GM12891 (cell line): Measurements from ENCODE around the gene PEPD.

Source experiments
- DNase-seq: peaks from one replicate; pipeline ENCODE4 v3.0.0; 2011; ENCODE audit warnings: low spot score; ENCODE audit not compliant: insufficient read length
- FAIRE-seq: peaks from 2 replicates; lab custom pipeline; 2011; peaks lifted over from hg19 to GRCh38; lab: Jason Lieb, UNC
- PAX5 ChIP-seq: IDR thresholded peaks from 2 replicates; pipeline ENCODE4 v1.6.1; 2011; ENCODE audit warnings: low read length, moderate library complexity, mild to moderate bottlenecking; ENCODE audit not compliant: insufficient read depth, severe bottlenecking
- POLR2A ChIP-seq: IDR thresholded peaks from 2 replicates; pipeline ENCODE4 v1.6.1; 2011; ENCODE audit warnings: low read depth, low read length, control low read depth
- POLR2AphosphoS5 ChIP-seq: IDR thresholded peaks from 2 replicates; pipeline ENCODE4 v1.6.1; 2011; ENCODE audit warnings: low read depth, low read length, control low read depth
- POU2F2 ChIP-seq: IDR thresholded peaks from 2 replicates; pipeline ENCODE4 v1.6.1; 2011; ENCODE audit warnings: low read depth, mild to moderate bottlenecking, control low read depth, low read length, moderate library complexity
- SPI1 ChIP-seq: IDR thresholded peaks from 2 replicates; pipeline ENCODE4 v1.6.1; 2011; ENCODE audit warnings: low read depth, low read length, control low read depth
- TAF1 ChIP-seq: IDR thresholded peaks from 2 replicates; pipeline ENCODE4 v1.6.1; 2011; ENCODE audit warnings: low read depth, low read length, control low read depth

Gene PEPD

GRCh38 chr19:33527125-33527524, 5.5 kb upstream of the PEPD start:
- DNase-seq (no peak), FAIRE-seq (no peak)
- no peak for TF ChIP-seq TAF1
- TF ChIP-seq POU2F2: no peak
- TF ChIP-seq POLR2AphosphoS5: no peak
- TF ChIP-seq PAX5: no peak
- TF ChIP-seq SPI1: no peak
- no peak for TF ChIP-seq POLR2A

- DNase-seq: no peak
Observed at GRCh38 chr19:33524024-33524664, 2.6 kb upstream of the PEPD start.

GRCh38 chr19:33523167-33523566, 1.6 kb upstream of the PEPD start:
- DNase-seq: no peak
- no peak for FAIRE-seq
- TF ChIP-seq SPI1 (no peak), POLR2A (no peak), TAF1 (no peak), POLR2AphosphoS5 (no peak), PAX5 (no peak), POU2F2 (no peak)

More at GRCh38 chr19:33524024-33524664, 2.6 kb upstream of the PEPD start:
- FAIRE-seq: no peak
- TF ChIP-seq SPI1 (no peak), POLR2A (no peak), POLR2AphosphoS5 (no peak), PAX5 (no peak), POU2F2 (no peak), TAF1 (no peak)

GRCh38 chr19:33522371-33522662, 726 bp upstream of the PEPD start:
- DNase-seq (no peak), FAIRE-seq (no peak)
- TF ChIP-seq POU2F2: no peak
- TF ChIP-seq TAF1: no peak
- no peak for TF ChIP-seq PAX5
- no peak for TF ChIP-seq POLR2A
- no peak for TF ChIP-seq POLR2AphosphoS5
- TF ChIP-seq SPI1: no peak

GRCh38 chr19:33520844-33521479, 629 bp downstream of the PEPD start:
- TF ChIP-seq POLR2A (no peak), SPI1 (no peak), TAF1 (no peak), PAX5 (no peak), POU2F2 (no peak), POLR2AphosphoS5 (no peak)
- FAIRE-seq: no peak

GRCh38 chr19:33520048-33520643, 1.4 kb downstream of the PEPD start:
- TF ChIP-seq POLR2A: no peak
- TF ChIP-seq POU2F2: no peak
- TF ChIP-seq POLR2AphosphoS5: no peak
- no peak for TF ChIP-seq SPI1
- no peak for TF ChIP-seq TAF1
- TF ChIP-seq PAX5: no peak
- no peak for DNase-seq
- FAIRE-seq: no peak

More at GRCh38 chr19:33520844-33521479, 629 bp downstream of the PEPD start:
- no peak for DNase-seq

- FAIRE-seq (no peak), DNase-seq (no peak)
- no peak for TF ChIP-seq PAX5
- TF ChIP-seq POU2F2: no peak
- TF ChIP-seq POLR2AphosphoS5: no peak
- TF ChIP-seq SPI1: no peak
- TF ChIP-seq POLR2A: no peak
- TF ChIP-seq TAF1: no peak
Observed at GRCh38 chr19:33519416-33519815, 2.2 kb downstream of the PEPD start.

- no peak for TF ChIP-seq POLR2A
- DNase-seq: no peak
- FAIRE-seq: no peak
Observed at GRCh38 chr19:33518541-33518940, 3.0 kb downstream of the PEPD start.

- no peak for DNase-seq
- FAIRE-seq: no peak
- no peak for TF ChIP-seq SPI1
- TF ChIP-seq PAX5: no peak
- no peak for TF ChIP-seq TAF1
- TF ChIP-seq POU2F2: no peak
- TF ChIP-seq POLR2A: no peak
- no peak for TF ChIP-seq POLR2AphosphoS5
Observed at GRCh38 chr19:33517922-33518321, 3.7 kb downstream of the PEPD start.

GRCh38 chr19:33515921-33516320, 5.7 kb downstream of the PEPD start:
- no peak for DNase-seq
- FAIRE-seq: no peak
- TF ChIP-seq POLR2A: no peak
- no peak for TF ChIP-seq SPI1
- no peak for TF ChIP-seq POLR2AphosphoS5
- no peak for TF ChIP-seq PAX5
